GM19328 (cell line): ENCODE results near the gene NEBL.

Experiments used
- ATAC-seq: cut with Tn5 transposase; IDR thresholded peaks from one replicate; pipeline ENCODE4 v1.9.1; 2021; ENCODE audit warnings: mild to moderate bottlenecking, moderate library complexity; ENCODE audit not compliant: unreplicated experiment

NEBL gene

DNA sequence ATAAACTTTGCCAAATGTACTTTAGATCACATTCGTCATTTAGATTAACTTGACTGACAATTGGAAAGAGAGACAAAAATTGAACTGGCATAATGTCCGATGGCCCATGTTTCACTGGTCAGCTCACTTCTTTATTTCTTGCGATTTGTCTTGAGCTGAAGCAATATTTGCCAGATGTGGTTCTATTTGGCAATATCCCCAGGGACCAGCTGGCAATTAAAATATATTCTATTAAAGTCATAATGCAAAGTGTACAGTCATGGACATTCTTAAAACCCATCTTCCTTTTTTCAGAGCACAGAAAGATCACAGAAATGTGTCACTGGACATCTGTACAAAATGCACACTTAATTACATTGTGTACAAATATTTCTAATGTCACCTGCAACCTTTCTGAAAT is 26.3 kb downstream of the NEBL start:
- no peak for ATAC-seq

DNA sequence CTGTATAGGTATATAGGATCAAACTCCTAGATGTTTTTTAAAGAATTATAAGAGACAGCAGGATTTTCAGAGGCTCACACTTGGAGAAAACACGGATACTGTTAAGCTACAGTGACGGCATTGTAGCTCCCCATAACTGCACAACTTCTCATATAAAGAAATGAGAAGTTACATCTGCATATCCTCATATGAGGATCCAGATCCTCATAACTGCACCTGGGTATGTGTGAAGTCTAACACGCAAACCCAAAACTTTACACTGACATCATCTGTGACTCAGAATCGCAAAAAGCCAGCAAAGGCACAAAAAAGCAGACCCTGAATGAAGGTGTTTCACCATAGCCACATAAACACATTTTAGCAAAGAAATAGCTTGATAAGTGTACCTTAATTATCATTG is 34.1 kb downstream of the NEBL start:
- no peak for ATAC-seq

DNA sequence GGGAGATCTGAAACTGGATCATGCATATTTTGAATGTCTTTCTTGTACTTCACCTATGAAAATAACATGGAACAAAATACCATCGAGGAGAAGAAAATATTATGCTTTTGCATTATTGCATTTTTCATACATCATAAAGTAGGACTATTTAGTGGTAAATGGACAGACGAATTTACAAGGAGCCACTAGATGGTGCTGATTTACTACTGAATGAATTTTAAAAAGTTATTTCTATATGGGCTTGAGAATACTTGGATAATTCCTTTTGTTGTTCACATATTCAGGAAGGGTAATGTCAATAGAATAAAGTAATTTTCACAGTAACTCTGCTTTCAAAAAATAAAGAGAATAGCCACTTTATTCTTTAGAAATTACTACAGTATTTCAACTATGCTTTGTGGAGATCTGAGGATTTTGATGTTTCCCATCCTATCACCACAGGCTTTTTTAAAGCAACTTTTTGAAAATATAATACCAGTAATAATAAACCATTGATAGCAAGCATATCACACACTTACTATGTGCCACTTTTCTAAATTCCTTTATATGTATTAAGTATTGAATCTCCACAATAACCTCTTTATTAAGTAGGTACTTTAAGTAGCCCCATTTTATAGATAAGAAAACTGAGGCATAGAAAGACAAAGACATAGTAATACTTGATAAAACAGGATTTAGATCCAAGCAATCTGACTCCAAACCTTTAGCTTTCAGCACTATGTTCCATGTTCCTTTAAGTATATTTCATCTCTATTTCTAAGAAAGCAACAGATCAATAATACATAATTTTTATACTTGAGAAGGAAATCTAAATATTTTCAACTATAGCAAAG is 38.6 kb downstream of the NEBL start:
- no peak for ATAC-seq

DNA sequence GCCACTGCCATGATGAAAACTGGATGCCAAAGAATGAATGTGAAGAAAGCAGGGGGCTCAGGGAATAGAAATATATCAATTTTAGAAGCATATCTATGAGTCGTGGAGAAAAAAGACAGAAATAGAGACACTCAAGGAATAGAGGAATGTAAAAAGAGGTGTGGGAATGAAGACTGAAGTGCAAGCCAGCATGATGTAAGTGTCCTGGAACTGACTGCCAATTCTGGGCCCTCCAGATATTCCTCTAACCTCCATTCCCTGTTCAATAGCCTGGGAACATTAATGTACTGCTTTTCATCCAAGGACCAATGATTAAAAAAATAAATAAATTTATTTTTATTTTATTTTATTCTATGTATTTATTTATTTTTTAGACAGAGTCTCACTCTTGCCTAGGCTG is 40.6 kb downstream of the NEBL start:
- no peak for ATAC-seq

DNA sequence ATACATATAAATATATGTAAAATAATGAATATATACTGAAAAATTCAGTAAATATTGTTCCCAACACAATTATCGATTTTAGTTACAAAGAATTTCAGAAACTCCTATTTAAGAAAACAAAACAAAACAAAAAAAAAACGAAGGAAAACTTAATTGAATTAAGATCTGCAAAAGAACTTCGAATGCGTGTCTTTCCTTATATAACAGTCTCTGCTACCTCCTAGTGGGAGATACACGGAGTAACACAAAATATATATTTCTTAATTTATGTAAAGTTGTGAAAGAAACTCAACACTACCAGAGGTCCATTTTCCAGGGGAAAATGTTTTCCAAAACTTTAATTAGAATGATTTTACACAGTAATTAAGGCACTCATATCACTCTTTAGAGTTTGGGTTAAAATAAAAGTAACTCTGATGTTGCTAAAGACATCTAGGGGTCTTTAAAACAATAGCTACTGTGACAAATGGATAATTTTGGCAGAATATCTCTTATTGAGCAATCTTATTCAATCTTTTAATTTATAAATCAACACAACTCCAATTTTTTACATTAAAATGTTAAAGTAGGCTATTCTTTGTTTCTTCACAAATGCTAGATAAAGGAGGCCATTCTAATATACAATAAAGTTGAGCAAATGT is 41.6 kb downstream of the NEBL start:
- no peak for ATAC-seq

DNA sequence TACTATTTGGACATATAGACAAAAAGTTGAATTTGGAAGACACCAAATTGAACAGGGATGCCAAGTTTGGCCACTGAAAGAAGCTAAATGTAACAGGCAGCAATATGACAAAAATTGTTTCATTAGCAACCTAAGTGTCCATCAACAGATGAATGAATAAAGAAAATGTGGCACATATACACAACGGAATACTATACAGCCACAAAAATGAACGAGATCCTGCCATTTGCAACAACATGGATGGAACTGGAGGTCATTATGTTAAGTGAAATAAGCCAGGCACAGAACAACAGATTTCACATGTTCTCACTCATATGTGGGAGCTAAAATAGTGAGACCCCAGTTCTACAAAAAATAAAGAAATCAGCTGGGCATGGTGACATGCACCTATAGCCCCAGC is 43.8 kb downstream of the NEBL start:
- ATAC-seq: no peak

DNA sequence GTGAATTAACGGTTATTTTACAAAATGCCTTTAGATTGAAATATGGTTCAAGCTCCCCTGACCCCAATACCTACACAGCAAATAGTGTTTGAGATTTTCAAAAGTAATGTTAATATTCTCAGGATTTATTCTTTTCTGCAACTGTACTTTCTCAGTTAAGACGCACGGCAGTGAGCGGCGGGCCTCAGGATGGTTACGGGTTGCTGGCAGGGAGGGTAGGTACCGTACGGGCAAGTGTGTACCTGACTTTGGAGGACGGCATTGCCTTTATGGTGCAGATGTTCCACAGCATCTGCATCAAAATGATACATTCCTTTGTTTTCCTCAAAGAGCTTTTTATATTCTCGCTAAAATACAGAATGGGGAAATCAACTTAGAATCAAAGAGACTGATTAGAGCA is 44.8 kb downstream of the NEBL start:
- ATAC-seq: no peak

DNA sequence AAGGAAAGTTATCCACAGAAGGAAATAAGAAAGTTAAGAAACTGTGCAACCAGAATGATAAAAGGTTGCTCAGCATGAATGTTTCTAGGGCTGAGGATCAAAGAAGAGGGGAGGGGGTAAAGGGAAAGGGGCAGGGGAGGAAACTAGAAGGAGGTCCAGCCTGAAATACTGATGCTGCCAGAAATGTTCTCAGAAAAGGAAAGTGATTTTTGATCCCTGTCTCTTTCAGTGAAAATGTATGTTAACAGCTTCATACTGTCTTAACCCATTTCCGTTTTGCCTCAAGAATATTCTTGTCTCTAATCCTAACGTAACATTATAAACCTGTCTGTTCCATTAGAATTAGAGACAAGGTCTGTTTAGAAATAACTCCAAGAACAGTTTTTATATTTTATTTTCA is 49.6 kb downstream of the NEBL start:
- no peak for ATAC-seq

DNA sequence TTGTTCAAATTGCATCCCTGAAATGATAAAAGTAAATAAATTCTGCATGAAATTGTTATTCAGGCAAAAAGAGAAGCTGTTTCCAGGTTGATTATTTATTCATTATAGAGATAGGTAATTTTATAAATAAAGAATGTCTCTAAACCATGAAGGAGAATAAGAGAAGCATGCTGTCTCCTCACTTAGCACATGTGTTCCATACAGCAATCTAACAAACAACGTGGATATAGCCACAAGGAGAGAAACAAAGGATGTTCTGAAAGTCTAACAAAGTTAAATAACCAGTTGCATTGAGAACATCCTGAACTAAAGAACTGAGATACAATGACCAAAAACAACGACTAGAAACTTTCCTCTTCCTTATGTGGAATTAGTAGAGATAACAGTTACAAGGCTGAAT is 50.8 kb downstream of the NEBL start:
- no peak for ATAC-seq

DNA sequence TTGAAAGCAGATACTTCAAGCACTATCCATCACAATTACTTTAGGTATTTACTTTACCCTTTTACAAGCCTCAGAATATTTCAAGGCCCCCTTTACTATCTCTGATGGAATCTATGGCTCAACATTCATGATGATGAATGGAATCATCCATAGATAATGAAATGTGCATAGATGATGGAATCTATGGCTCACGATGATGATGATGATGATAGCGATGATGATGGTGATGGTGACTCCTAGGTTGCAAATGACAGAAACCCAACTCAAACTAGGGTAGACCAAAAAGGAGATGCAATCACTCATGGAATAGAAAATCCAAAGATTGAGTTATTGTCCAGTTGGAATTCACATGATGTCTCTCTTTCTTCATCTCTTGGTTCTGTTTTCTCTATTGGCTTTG is 55.7 kb downstream of the NEBL start:
- no peak for ATAC-seq

DNA sequence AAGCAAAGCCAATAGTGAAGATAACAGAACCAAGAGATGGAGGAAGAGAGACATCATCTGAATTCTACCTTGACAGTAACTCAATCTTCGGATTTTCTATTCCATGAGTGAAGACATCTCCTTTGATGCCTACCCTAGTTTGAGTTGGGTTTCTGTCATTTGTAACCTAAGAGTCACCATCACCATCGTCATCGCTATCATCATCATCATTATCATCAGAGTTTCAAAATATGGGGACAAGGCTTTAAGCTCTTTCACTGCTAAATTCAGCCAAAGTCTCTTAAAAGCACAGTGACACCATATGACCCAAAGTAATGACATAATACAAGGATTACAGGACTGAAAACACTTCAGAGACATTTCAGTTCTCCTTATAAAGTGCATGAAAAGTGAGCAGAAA is 57.2 kb downstream of the NEBL start:
- ATAC-seq: no peak

DNA sequence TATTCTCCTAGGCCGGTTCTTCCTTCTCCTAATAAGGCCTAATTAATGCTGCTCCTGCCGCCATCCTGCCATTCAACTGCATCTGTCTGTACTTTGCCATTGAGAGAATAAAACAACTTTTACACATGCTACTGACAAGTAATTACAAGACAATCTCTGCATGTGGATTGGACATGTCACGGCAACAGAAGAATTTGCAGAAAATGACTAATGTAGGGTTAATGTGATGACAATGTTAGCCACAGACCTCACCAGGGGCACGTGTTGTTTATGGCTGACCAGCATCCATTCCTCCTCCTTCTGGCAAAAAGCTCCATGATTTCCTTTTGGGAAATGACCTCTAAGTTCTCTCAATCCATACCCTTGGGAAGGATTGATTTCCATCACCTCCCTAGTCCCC is 58.0 kb downstream of the NEBL start:
- no peak for ATAC-seq

DNA sequence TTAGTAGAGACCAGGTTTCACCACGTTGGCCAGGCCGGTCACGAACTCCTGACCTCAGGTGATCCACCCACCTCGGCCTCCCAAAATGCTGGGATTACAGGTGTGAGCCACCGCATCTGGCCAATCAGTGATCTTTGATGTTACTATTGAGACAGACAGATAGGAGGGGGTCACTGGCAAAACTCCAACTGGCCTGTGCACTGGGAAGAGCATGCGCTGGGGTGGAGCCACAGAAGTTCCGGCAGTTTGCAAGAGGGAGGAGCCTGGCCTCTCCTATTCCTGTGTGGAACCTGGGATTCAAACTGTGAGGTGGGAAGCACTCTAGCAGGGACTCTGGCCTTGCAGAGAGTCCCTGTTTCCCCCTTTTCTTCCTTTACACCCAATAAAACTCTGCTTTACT is 60.7 kb downstream of the NEBL start:
- no peak for ATAC-seq

DNA sequence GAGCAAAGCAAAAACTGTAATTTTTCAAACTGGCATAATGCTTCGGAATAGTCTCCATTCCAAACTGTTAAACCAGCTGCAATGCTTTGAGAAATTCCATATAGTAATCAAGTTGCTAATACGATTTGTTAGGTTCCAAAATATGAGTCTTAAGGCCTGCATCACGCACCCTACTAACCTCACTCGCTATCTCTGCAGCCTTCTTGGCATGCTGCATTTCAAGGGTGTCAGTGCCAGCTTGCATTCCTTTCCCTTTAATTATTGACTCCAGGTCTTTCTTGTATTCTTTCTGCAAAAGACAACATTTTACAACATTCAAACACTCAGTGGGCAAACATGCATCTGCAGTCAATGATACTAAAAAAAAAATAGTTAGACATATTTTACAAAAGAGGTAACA is 61.8 kb downstream of the NEBL start:
- ATAC-seq: no peak

DNA sequence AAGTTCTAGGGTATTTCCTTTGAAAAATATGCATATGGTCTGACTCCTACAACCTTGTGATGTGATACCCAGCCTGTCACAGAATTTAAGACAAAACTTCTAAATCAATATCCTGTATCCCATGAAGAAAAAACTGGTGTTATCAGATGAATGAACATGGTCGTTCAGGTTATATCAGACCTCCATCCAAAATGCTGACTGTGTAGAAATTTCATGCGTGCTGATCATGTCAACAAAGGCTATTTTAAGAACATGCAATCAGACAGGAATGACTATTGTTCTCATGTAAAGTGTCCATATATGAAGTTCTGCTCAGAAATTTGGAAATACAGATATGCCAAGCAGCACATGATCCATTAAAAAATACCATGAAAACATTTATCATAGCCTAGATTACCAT is 62.3 kb downstream of the NEBL start:
- no peak for ATAC-seq

DNA sequence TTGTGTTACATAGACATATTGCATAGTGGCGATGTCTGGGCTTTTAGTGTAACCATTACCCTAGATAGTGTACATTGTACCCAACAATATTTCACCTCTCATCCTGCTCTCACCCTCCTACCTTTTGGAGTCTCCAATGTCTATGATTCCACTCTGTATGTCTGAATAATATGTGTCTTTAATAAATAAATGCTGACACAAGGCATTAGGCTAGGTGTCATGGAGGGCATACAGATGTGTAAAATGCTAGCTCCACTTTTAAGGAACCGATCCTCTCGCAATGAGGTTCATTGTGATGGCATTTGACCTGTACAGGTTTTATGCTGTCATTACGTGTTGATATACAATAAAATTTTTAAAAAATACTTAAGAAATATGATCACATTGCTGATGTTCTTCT is 74.3 kb downstream of the NEBL start:
- ATAC-seq: no peak

DNA sequence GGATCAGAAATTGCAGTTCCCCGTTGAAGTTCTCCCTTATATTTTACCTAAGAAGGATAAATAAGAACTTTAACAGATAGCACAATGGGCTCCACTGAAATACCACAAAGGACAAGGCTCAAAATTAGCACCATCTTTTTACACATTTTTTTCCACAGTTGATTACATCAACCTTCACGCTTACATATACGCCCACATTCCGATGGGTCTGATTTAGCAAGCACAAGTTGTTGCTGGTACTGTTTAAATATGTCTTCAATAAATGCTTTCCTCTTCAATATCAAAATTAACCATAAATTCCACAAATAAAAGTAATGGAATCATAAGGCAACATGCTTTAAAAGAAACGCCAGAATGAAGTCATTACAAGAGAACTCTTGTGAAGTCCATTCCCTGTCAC is 79.5 kb downstream of the NEBL start:
- no peak for ATAC-seq

DNA sequence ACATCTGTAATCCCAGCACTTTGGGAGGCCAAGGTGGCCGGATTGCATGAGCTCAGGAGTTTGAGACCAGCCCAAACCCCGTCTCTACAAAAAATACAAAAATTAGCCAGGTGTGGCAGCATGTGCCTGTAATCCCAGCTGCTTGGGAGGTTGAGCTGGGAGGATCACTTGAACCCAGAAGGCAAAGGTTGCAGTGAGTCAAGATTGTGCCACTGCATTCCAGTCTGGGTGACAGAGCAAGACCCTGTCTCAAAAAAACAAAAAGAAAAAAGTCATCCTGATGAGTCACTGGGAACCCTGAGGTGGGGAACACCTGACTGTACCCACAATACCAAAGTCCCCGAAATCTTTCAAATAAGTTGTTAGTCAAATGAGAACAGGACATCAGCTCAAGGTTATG is 80.0 kb downstream of the NEBL start:
- ATAC-seq: no peak

DNA sequence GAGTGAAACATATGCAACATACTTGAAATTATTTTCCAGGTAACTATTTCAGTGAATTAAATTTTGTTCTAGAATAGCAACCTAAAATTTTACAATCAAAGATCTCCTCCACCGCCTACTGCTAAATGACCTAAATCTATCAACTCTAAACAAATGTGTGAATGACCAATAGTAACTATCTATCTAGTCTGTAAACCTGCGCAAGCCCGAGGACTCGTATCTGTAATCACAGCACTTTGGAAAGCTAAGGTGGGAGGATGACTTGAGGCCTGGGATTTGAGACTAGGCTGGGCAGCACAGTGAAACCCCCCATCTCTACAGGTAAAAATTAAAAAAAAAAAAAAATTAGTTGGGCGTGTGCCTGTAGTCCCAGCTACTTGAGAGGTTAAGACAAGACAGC is 83.0 kb downstream of the NEBL start:
- no peak for ATAC-seq

DNA sequence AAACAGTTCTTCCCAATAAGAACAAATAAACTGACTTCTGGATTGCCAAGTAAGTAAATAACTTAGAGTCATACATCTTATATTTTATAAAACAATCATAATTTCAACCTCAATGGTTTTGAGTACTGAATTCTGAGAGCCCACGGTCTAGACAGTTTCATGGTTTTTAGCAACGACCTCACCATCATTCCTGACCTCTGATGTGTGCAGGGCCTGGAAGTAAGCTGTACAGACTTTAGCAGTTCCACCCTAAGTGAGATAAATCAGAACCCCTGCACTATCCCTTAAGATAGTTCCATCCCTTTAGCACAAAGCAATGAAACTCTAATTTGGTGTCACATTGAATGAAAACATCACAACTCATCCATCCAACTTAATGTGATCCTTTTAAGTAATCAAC is 86.0 kb downstream of the NEBL start:
- ATAC-seq: no peak

DNA sequence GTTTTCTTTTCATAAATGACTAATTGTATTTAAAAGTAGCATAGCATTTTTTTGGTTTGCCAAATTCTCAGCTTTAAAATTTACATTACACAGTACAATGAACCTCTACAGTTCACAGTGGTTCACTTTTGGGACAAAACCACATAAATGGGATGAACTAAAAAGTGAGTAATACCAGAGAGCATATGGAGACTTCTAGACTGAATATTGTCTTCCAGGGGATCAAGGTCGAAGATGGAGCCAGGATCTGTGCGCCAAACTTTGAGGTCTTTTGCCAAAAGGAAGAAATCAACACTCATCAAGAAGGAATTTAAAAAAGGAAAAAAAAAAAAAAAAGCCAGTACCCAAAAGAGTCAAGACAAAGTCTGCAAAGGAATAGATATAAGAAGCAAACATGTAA is 87.5 kb downstream of the NEBL start:
- no peak for ATAC-seq

DNA sequence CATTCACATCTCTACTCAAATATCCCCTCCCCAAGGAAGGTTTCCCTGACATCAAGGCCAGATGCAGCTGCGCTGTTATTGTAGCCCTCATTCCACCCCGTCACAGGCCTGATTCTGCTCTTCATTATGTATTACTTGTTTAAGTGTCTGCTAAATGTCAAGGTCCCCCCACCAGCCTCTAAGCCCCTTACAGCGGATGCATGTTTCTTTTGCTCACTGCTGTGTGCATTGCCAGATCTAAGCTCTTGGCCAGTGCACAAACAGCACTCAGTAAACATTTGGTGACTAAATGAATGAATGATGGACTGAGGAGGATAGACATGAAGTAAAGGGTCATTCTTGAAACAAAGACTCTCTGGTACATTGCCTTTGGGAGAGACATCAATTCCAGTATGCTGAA is 90.6 kb downstream of the NEBL start:
- ATAC-seq: no peak

DNA sequence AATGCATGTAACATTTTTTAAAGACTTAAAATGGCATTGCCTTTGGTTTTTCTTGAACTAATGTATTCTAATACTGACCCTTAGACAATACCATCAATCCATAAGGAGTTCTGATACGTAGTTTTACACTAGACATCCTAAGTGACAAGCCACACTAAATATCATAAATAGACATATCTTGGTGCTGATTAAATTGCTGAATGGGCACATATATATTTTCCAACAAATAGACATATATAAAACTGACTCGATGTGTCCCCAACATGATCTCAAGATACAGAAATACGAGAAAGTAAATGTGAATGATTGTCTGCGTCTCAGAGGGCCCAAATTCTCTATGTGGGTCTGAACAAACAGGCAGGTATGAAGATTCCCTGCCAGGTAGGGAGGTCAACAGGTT is 99.8 kb downstream of the NEBL start:
- no peak for ATAC-seq
